IMR-90 (cell line): Measurements from ENCODE around the gene MGAT4D. TPM values are rescaled to one million over a fixed set of nuclear protein-coding genes. Genes with fewer than 3 reads are reported as not detected.

Experiments used
- ATAC-seq: fragments of 200-7000 bp; cut with Tn5 transposase; 2 replicates; pipeline ENCODE4 v1.9.1; 2020; ENCODE audit warnings: low read depth, mild to moderate bottlenecking, moderate library complexity
- BruUV-seq: library from RNA; stranded (reverse); fragments of 400-500 nt; replicated peaks from 2 replicates; lab custom pipeline; 2021; lab: Mats Ljungman, UMichigan
- CTCF ChIA-PET: fragments of 300-600 bp; formaldehyde crosslinking; extraction: SDS; loops from one replicate; lab custom pipeline; 2021; ENCODE audit warnings: antibody characterized with exemption; lab: Yijun Ruan, JAX
- POLR2A ChIA-PET: fragments of 300-600 bp; sonication (Branson Sonifier 250); formaldehyde crosslinking; loops from one replicate; lab custom pipeline; 2022; ENCODE audit warnings: antibody characterized with exemption; ENCODE audit not compliant: unreplicated experiment; lab: Charles Lee
- DNase-seq: peaks from one replicate; pipeline ENCODE4 v3.0.0; 2013
- H2AFZ ChIP-seq: replicated peaks from 2 replicates; pipeline ENCODE3; 2013; ENCODE audit warnings: low read length, mild to moderate bottlenecking; ENCODE audit not compliant: poor library complexity
- H2AK5ac ChIP-seq: 2 replicates; pipeline ENCODE4 v1.6.1; 2013; ENCODE audit warnings: low read depth, low read length, inconsistent platforms
- H2AK9ac ChIP-seq: replicated peaks from 2 replicates; pipeline ENCODE3; 2013; ENCODE audit warnings: mild to moderate bottlenecking, low read depth, low read length, moderate library complexity; ENCODE audit not compliant: poor library complexity
- H2BK120ac ChIP-seq: 2 replicates; pipeline ENCODE4 v1.6.1; 2013; ENCODE audit warnings: low read depth, low read length, inconsistent platforms
- H2BK15ac ChIP-seq: 3 replicates; pipeline ENCODE4 v1.6.1; 2013; ENCODE audit warnings: low read depth, low read length, inconsistent platforms
- H2BK20ac ChIP-seq: 2 replicates; pipeline ENCODE4 v1.6.1; 2013; ENCODE audit warnings: low read depth, mild to moderate bottlenecking, inconsistent platforms, low read length, moderate library complexity
- H2BK5ac ChIP-seq: 2 replicates; pipeline ENCODE4 v1.6.1; 2013; ENCODE audit warnings: mild to moderate bottlenecking, low read depth, low read length, inconsistent platforms; ENCODE audit not compliant: poor library complexity, severe bottlenecking
- H3K14ac ChIP-seq: replicated peaks from 2 replicates; pipeline ENCODE4 v1.6.1; 2013; ENCODE audit warnings: low read depth, low read length, inconsistent platforms
- H3K18ac ChIP-seq: 2 replicates; pipeline ENCODE4 v1.6.1; 2013; ENCODE audit warnings: low read depth, low read length, control low read depth
- H3K23ac ChIP-seq: 2 replicates; pipeline ENCODE4 v1.6.1; 2013; ENCODE audit warnings: low read depth, low read length, inconsistent platforms
- H3K27ac ChIP-seq: 2 replicates; pipeline ENCODE4 v1.5.1; 2013; ENCODE audit warnings: mild to moderate bottlenecking, control low read depth, low read length; ENCODE audit not compliant: insufficient read depth
- H3K27me3 ChIP-seq: 2 replicates; pipeline ENCODE4 v1.6.1; 2013; ENCODE audit warnings: low read length; ENCODE audit not compliant: control insufficient read depth, insufficient read depth
- H3K36me3 ChIP-seq: 2 replicates; pipeline ENCODE4 v1.6.1; 2013; ENCODE audit warnings: low read length, mixed read lengths; ENCODE audit not compliant: control insufficient read depth, insufficient read depth
- H3K4ac ChIP-seq: 2 replicates; pipeline ENCODE4 v1.6.1; 2013; ENCODE audit warnings: low read depth, low read length, inconsistent platforms
- H3K4me1 ChIP-seq: 2 replicates; pipeline ENCODE4 v1.6.1; 2013; ENCODE audit warnings: low read length, mixed read lengths; ENCODE audit not compliant: control insufficient read depth, insufficient read depth
- H3K4me2 ChIP-seq: 2 replicates; pipeline ENCODE4 v1.6.1; 2013; ENCODE audit warnings: low read depth, mild to moderate bottlenecking, control low read depth, low read length, moderate library complexity
- H3K4me3 ChIP-seq: 2 replicates; pipeline ENCODE4 v1.5.1; 2013; ENCODE audit warnings: low read depth, mild to moderate bottlenecking, control low read depth, low read length, moderate library complexity; ENCODE audit not compliant: insufficient read depth
- H3K56ac ChIP-seq: 2 replicates; pipeline ENCODE4 v1.6.1; 2013; ENCODE audit warnings: low read length, inconsistent platforms; ENCODE audit not compliant: insufficient read depth; ENCODE audit errors: extremely low read depth
- H3K79me1 ChIP-seq, 2 experiments: 2 replicates each; pipeline ENCODE4 v1.6.1; 2013; ENCODE audit warnings: low read length in 2 of 2, inconsistent platforms in 1 of 2, low read depth in 1 of 2
- H3K9ac ChIP-seq: 2 replicates; pipeline ENCODE4 v1.6.1; 2013; ENCODE audit warnings: low read depth, low read length, control low read depth
- H3K9me1 ChIP-seq: 2 replicates; pipeline ENCODE4 v1.6.1; 2013; ENCODE audit warnings: low read length, inconsistent platforms; ENCODE audit not compliant: insufficient read depth
- H3K9me3 ChIP-seq: 2 replicates; pipeline ENCODE4 v1.6.1; 2013; ENCODE audit warnings: low read length; ENCODE audit not compliant: control insufficient read depth, insufficient read depth
- H4K20me1 ChIP-seq: 2 replicates; pipeline ENCODE4 v1.6.1; 2013; ENCODE audit warnings: low read length, inconsistent platforms; ENCODE audit not compliant: insufficient read depth
- H4K5ac ChIP-seq: 2 replicates; pipeline ENCODE4 v1.6.1; 2013; ENCODE audit warnings: mild to moderate bottlenecking, low read depth, low read length, control low read depth
- H4K8ac ChIP-seq, 2 experiments: 2 replicates each; pipeline ENCODE4 v1.6.1; 2013; ENCODE audit warnings: low read depth in 2 of 2, low read length in 2 of 2, control low read depth in 1 of 2, inconsistent platforms in 1 of 2
- H4K91ac ChIP-seq: 2 replicates; pipeline ENCODE4 v1.6.1; 2013; ENCODE audit warnings: low read depth, low read length, inconsistent platforms; ENCODE audit not compliant: insufficient read depth
- BHLHE40 ChIP-seq: fragments of 150-350 bp; IDR thresholded peaks from 2 replicates; pipeline ENCODE4 v1.6.1; 2016; ENCODE audit warnings: mild to moderate bottlenecking, low read depth, low read length
- FOS ChIP-seq: fragments of 150-350 bp; IDR thresholded peaks from 2 replicates; pipeline ENCODE4 v1.6.1; 2016; ENCODE audit warnings: low read depth, low read length
- MAZ ChIP-seq: IDR thresholded peaks from 2 replicates; pipeline ENCODE4 v1.6.1; 2012; ENCODE audit warnings: low read depth, mild to moderate bottlenecking, low read length, improper control_type of control experiment, moderate library complexity, borderline replicate concordance
- NFE2L2 ChIP-seq: fragments of 150-350 bp; IDR thresholded peaks from 2 replicates; pipeline ENCODE4 v1.6.1; 2016; ENCODE audit warnings: low read depth, mild to moderate bottlenecking, low read length
- POLR2A ChIP-seq: IDR thresholded peaks from 2 replicates; pipeline ENCODE4 v1.6.1; 2012; ENCODE audit warnings: mild to moderate bottlenecking, low read depth, low read length
- RAD21 ChIP-seq: IDR thresholded peaks from 2 replicates; pipeline ENCODE4 v1.6.1; 2012; ENCODE audit warnings: low read length, improper control_type of control experiment
- WGBS, 2 experiments: methylation state at CpG; one replicate each; pipeline versions ENCODE4 v1.1.5 to v1.1.7; 2013; ENCODE audit warnings: missing lambda C conversion rate in 2 of 2; ENCODE audit not compliant: insufficient read length in 1 of 2; ENCODE audit errors: extremely low coverage in 2 of 2; 5-methylcytosine and 5-hydroxymethylcytosine counted together
- dilution Hi-C: fragments of 300-500 bp; cut with HindIII; formaldehyde crosslinking; loops from one replicate; pipeline ENCODE4 v1.14.3; 2018; ENCODE audit warnings: low sequenced_read_pairs; ENCODE audit not compliant: unreplicated experiment
- in situ Hi-C: fragments of 300-500 bp; cut with MboI; formaldehyde crosslinking; loops from 3 replicates; pipeline ENCODE4 v1.14.3; 2019; ENCODE audit warnings: low sequenced_read_pairs, inconsistent platforms, mixed read lengths
- intact Hi-C: fragments of 100-400 bp; cut with micrococcal nuclease; formaldehyde crosslinking; loops from 2 replicates; pipeline ENCODE4 v1.10.0; 2022
- polyA plus RNA-seq, 3 experiments: library from polyadenylated mRNA; depleted of rRNA; stranded (reverse); fragments of >200 nt; gene quantifications; 2 replicates each; pipeline ENCODE4 v1.2.3, GENCODE V29; 2012; ENCODE audit warnings: low replicate concordance in 1 of 3
- total RNA-seq: library from RNA; depleted of rRNA; stranded (reverse); fragments of >200 nt; gene quantifications from 2 replicates; pipeline ENCODE4 v1.2.3, GENCODE V29; 2012
- TF ChIP-seq, protein P1 (sequence below): fragments of 150-350 bp; IDR thresholded peaks from 2 replicates; pipeline ENCODE4 v1.6.1; 2016; ENCODE audit warnings: low read depth, mild to moderate bottlenecking, low read length, moderate library complexity, borderline replicate concordance

Gene MGAT4D
- total and polyA plus RNA-seq, 2 of the 4 experiments (the other 2 are of a cell fraction) = not detected

- intact Hi-C loops = no loop called here
- no peaks in the 10 kb centered on the region for H3K79me1 ChIP-seq
- H2BK20ac ChIP-seq = no peak overlapping the region
- H3K27ac ChIP-seq = no peak overlapping the region
- H3K56ac ChIP-seq = no peak overlapping the region
- no peak overlapping the region for H3K4me2 ChIP-seq
- H3K4me3 ChIP-seq = no peak overlapping the region
- 0% methylated on average over 1 of the region's 3 CpGs; no CpG with 5 or more reads in 1 of the 2 experiments for WGBS, 2 experiments
- H4K5ac ChIP-seq = no peak overlapping the region
- H3K4ac ChIP-seq = no peak overlapping the region
- no peak overlapping the region for H2BK5ac ChIP-seq
- no TSS peak for BruUV-seq
- H2BK15ac ChIP-seq = no peak overlapping the region
- CTCF ChIA-PET = no interaction called here
- no peak overlapping the region for H3K23ac ChIP-seq
- H2AK5ac ChIP-seq = no peak overlapping the region
- H2BK120ac ChIP-seq = no peak overlapping the region
- H3K14ac ChIP-seq = no peak overlapping the region
- no peak for ATAC-seq
- in situ Hi-C loops = no loop called here
- no peak overlapping the region for H3K9ac ChIP-seq
- H3K36me3 ChIP-seq = no peaks in the 10 kb centered on the region
- TF ChIP-seq POLR2A = no peak
- TF ChIP-seq FOS = no peak
- no peak for TF ChIP-seq MAZ
- no peak for TF ChIP-seq NFE2L2
- no peak for TF ChIP-seq RAD21
- no peak for TF ChIP-seq BHLHE40
- TF ChIP-seq, protein P1, sequence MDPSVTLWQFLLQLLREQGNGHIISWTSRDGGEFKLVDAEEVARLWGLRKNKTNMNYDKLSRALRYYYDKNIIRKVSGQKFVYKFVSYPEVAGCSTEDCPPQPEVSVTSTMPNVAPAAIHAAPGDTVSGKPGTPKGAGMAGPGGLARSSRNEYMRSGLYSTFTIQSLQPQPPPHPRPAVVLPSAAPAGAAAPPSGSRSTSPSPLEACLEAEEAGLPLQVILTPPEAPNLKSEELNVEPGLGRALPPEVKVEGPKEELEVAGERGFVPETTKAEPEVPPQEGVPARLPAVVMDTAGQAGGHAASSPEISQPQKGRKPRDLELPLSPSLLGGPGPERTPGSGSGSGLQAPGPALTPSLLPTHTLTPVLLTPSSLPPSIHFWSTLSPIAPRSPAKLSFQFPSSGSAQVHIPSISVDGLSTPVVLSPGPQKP = no peak
- no peak overlapping the region for H4K91ac ChIP-seq
- H2AFZ ChIP-seq = no peak overlapping the region
- no peak overlapping the region for H2AK9ac ChIP-seq
- H3K9me3 ChIP-seq = no peaks in the 10 kb centered on the region
- H4K8ac ChIP-seq = no peak overlapping the region
- H4K20me1 ChIP-seq = no peaks in the 10 kb centered on the region
- no peaks in the 10 kb centered on the region for H3K4me1 ChIP-seq
- no peak for DNase-seq
- no peaks in the 10 kb centered on the region for H3K9me1 ChIP-seq
- dilution Hi-C loops = no loop called here
- POLR2A ChIA-PET = no interaction called here
- peaks cover 13% of the 10 kb centered on the region for H3K27me3 ChIP-seq
- no peak overlapping the region for H3K18ac ChIP-seq
Measured at GRCh38 chr4:140463182-140463581, 34.9 kb downstream of the MGAT4D start.
